Ramos (cell line): Measurements from ENCODE around the gene ZBTB38.

ENCODE experiments used
- in situ Hi-C: fragments of 300-500 bp; cut with MboI; formaldehyde crosslinking; loops from one replicate; pipeline ENCODE4 v1.14.3; 2022; ENCODE audit warnings: low sequenced_read_pairs; ENCODE audit not compliant: unreplicated experiment

ZBTB38 gene

GRCh38 chr3:141337991-141338390 lies 30.3 kb upstream of the ZBTB38 start:
- in situ Hi-C loops: no loop called here

DNA sequence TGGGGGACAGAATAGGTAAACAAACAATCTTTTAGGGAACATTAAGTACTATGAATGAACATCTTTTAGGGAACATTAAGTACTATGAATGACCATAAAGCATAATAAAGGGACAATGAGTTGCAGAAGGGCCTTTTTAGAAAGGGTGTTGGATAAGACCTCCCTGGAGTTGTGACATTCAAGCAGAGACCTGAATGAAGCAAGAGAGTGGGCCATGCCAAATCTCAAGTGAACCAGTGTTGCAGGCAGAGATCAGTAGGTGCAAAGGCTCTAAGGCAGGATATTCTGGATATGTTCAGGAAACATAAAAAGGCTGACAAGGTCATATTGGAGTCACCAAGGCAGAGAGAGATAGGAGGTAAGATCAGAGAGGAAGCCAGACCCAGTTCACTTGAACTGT lies 29.4 kb upstream of the ZBTB38 start:
- in situ Hi-C loops: no loop called here

GRCh38 chr3:141341536-141341935 lies 26.8 kb upstream of the ZBTB38 start:
- in situ Hi-C loops: no loop called here

GRCh38 chr3:141342386-141342785 lies 25.9 kb upstream of the ZBTB38 start:
- in situ Hi-C loops: no loop called here

- in situ Hi-C loops: no loop called here
These were observed 25.2 kb upstream of the ZBTB38 start for GRCh38 chr3:141343077-141343476.

DNA sequence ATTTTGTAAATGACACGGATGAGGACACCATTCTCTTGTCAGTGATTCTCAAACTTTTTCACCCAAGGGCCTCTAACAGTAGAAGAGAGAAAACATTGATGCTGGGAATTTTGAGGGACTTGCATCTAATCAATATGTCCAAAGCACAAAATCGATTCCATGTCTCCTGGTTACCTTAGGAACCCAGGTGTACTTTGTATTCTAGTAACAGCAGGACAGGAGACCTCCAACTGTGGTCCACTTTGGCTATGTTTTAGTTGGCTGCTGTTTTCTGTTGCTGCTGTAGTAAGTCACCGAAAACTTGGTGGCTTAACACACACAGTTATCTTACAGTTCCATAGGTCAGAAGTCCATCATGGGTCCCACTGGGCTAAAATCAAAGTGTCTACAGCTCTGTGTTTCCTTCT lies 24.4 kb upstream of the ZBTB38 start:
- in situ Hi-C loops: no loop called here

GRCh38 chr3:141345528-141345927 lies 22.8 kb upstream of the ZBTB38 start:
- in situ Hi-C loops: no loop called here

GRCh38 chr3:141346007-141346406 lies 22.3 kb upstream of the ZBTB38 start:
- in situ Hi-C loops: no loop called here

- in situ Hi-C loops: no loop called here
These were observed 21.9 kb upstream of the ZBTB38 start for GRCh38 chr3:141346418-141346817.

DNA sequence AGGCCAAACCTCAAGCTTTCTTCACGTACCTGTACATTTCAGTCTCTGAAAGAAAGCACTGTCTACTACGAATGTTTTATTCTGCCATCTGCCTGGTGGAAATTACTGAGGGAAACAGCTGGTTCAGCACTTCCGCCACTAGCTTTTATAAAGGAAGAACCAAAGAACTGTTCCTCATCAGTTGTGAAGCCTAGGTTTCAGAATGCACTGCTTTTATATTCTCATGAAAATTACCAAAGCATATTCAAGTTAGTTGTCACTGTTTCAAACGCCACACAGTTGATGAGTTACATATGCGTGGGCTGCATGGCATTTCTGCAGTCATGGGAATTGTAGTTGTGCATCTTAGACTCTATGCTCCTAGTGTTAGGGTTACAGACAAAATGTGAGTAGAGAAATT lies 21.5 kb upstream of the ZBTB38 start:
- in situ Hi-C loops: no loop called here

DNA sequence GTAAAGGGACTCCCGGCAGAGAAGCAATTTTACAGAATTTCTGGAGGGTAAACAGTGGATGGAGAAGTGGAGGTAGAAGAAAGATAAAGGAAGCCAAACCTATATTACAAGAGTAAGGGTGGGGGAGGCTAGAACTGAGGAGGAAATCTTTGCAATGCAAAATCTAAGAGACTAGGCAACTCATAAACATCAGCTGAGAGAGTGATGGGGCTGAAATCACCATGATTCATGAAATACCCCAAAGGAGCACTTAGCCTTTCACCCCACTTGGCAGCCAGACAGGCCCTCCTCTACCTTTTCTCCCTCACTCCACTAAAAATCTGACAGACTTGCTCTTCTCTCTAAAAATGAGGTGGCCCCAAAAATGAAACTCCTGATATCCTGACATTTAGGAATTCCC lies 19.5 kb upstream of the ZBTB38 start:
- in situ Hi-C loops: no loop called here

- in situ Hi-C loops: no loop called here
These were observed 18.6 kb upstream of the ZBTB38 start for GRCh38 chr3:141349711-141350110.

GRCh38 chr3:141350666-141351065 lies 17.6 kb upstream of the ZBTB38 start:
- in situ Hi-C loops: no loop called here

GRCh38 chr3:141352262-141352984 lies 15.9 kb upstream of the ZBTB38 start:
- in situ Hi-C loops: no loop called here

- in situ Hi-C loops: no loop called here
These were observed 14.4 kb upstream of the ZBTB38 start for GRCh38 chr3:141353652-141354495.

GRCh38 chr3:141354517-141354916 lies 13.8 kb upstream of the ZBTB38 start:
- in situ Hi-C loops: no loop called here

GRCh38 chr3:141355242-141355641 lies 13.1 kb upstream of the ZBTB38 start:
- in situ Hi-C loops: no loop called here

GRCh38 chr3:141356046-141356445 lies 12.3 kb upstream of the ZBTB38 start:
- in situ Hi-C loops: no loop called here

DNA sequence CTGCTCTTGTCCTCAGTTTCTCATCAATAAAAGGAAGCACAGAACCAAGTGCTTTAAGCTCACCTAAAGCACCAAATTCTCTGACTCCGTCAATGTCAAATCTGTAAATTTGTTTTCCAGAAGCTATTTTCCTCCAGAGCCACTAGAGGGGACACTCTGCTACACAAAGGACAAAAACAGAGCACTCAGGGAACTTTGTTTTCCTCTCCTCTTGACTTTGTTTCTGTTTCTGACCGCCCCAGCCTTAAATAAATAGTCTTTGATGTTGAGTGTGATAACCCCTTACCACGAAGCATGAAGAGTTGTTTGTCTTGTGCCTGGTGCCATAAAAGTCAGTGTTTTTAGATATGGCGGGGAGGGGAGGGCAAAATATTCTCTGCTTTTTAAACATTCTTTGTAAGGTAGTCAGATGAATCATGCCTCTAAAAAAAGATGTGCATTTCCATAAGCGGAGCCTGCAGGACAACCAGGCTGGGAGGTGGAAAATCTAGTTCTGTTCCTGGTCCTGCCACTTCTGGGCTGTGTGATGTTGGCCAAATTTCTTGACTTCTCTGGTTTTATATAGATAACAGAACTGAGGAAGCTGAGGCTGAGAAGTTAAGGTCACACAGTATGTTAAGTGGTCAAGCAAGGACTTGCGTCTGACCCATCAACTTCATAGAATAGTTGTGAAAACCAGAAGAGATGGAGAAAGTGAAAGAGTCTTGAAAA lies 7.3 kb upstream of the ZBTB38 start:
- in situ Hi-C loops: no loop called here

DNA sequence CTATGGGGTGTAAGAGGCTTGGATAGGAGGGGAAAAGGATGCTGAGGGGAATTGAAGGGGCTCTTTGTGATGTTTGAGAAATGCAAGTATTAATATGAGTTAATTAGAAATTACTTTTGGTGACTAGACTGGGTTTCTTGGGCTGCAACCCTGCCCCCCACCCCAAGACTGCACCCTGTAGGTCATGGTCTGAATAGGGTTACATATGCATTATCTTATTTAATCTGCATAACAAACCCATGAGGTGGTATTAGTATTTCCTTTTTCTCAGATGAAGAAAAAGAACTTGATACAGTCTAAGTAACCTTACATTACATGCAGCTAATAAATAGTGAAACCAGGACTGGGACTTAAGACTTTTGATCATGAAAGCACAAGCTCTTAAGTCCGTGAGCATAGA lies 5.6 kb upstream of the ZBTB38 start:
- in situ Hi-C loops: no loop called here

GRCh38 chr3:141365201-141365600 lies 3.1 kb upstream of the ZBTB38 start:
- in situ Hi-C loops: no loop called here
